Left ventricle myocardium inferior (tissue), 1 donor: Measurements from ENCODE around the gene PATJ. TPM values are rescaled to one million over a fixed set of nuclear protein-coding genes. Genes with fewer than 3 reads are reported as not detected.

ENCODE experiments used
- DNase-seq: peaks from one replicate; pipeline ENCODE4 v3.0.0-alpha.2; 2020
- H3K27ac ChIP-seq: fragments of 200-600 bp; replicated peaks from 2 replicates; pipeline ENCODE4 v1.8.0; 2021
- H3K27me3 ChIP-seq: fragments of 200-600 bp; 2 replicates; pipeline ENCODE4 v1.8.0; 2021; ENCODE audit warnings: low read depth
- H3K36me3 ChIP-seq: fragments of 200-600 bp; 2 replicates; pipeline ENCODE4 v1.8.0; 2021
- H3K4me1 ChIP-seq: fragments of 200-600 bp; 2 replicates; pipeline ENCODE4 v1.8.0; 2021
- H3K4me3 ChIP-seq: fragments of 200-600 bp; 2 replicates; pipeline ENCODE4 v1.8.0; 2021; ENCODE audit warnings: mild to moderate bottlenecking, moderate library complexity
- H3K9me3 ChIP-seq: fragments of 200-600 bp; replicated peaks from 2 replicates; pipeline ENCODE4 v1.8.0; 2021
- CTCF ChIP-seq: fragments of 200-600 bp; IDR thresholded peaks from 2 replicates; pipeline ENCODE4 v1.8.0; 2021; ENCODE audit warnings: antibody characterized with exemption, mild to moderate bottlenecking, borderline replicate concordance
- intact Hi-C: fragments of 100-400 bp; cut with micrococcal nuclease; formaldehyde crosslinking; loops from one replicate; pipeline ENCODE4 v1.11.0; 2022
- total RNA-seq: library from RNA; stranded (reverse); fragmentation: NEBNext Ultra II Directional; extraction: Animal tissue kit (Norgen Biotek cat#: 25700); gene quantifications from one replicate; pipeline ENCODE4 v1.2.1, GENCODE V29; 2021
- donor health status: DM: no; HTN: yes; CAD: no; lungs with severe emphysema.

PATJ gene
- total RNA-seq, 1 donor from 2014 or later: 166 TPM

GRCh38 chr1:62037274-62037673 is 295.0 kb downstream of the PATJ start:
- no peak for DNase-seq
- Histone ChIP-seq H3K27ac (no peak overlapping the region), H3K36me3 (no peaks in the 10 kb centered on the region), H3K4me3 (no peak overlapping the region), H3K27me3 (no peaks in the 10 kb centered on the region), H3K9me3 (no peaks in the 10 kb centered on the region), H3K4me1 (peaks cover 43% of the 10 kb centered on the region)
- no peak for TF ChIP-seq CTCF
- intact Hi-C loops: no loop called here

GRCh38 chr1:62038594-62039284 is 296.5 kb downstream of the PATJ start:
- H3K9me3 ChIP-seq: no peaks in the 10 kb centered on the region
- TF ChIP-seq CTCF: no peak
- intact Hi-C loops: no loop called here
- no peaks in the 10 kb centered on the region for H3K36me3 ChIP-seq
- no peak for DNase-seq
- H3K27ac ChIP-seq: no peak overlapping the region
- peaks cover 34% of the 10 kb centered on the region for H3K4me1 ChIP-seq
- H3K27me3 ChIP-seq: no peaks in the 10 kb centered on the region
- H3K4me3 ChIP-seq: no peak overlapping the region

- intact Hi-C loops: no loop called here
- Histone ChIP-seq H3K9me3 (no peaks in the 10 kb centered on the region), H3K27me3 (no peaks in the 10 kb centered on the region), H3K27ac (no peak overlapping the region), H3K36me3 (no peaks in the 10 kb centered on the region), H3K4me1 (peaks cover 27% of the 10 kb centered on the region), H3K4me3 (no peak overlapping the region)
- DNase-seq: no peak
- TF ChIP-seq CTCF: no peak
These were observed 298.2 kb downstream of the PATJ start for GRCh38 chr1:62040450-62040849.

- Histone ChIP-seq H3K4me1 (peaks cover 27% of the 10 kb centered on the region), H3K9me3 (no peaks in the 10 kb centered on the region), H3K27ac (no peak overlapping the region), H3K36me3 (no peaks in the 10 kb centered on the region), H3K27me3 (no peaks in the 10 kb centered on the region), H3K4me3 (no peak overlapping the region)
- intact Hi-C loops: no loop called here
- no peak for DNase-seq
- TF ChIP-seq CTCF: no peak
These were observed 298.7 kb downstream of the PATJ start for GRCh38 chr1:62040973-62041372.

GRCh38 chr1:62043154-62043553 is 300.9 kb downstream of the PATJ start:
- Histone ChIP-seq H3K9me3 (no peaks in the 10 kb centered on the region), H3K36me3 (no peaks in the 10 kb centered on the region), H3K27me3 (no peaks in the 10 kb centered on the region), H3K4me1 (peaks cover 22% of the 10 kb centered on the region), H3K4me3 (no peak overlapping the region), H3K27ac (no peak overlapping the region)
- no peak for TF ChIP-seq CTCF
- intact Hi-C loops: no loop called here
- DNase-seq: no peak
